ENCODE data around the gene STXBP4.

DNA sequence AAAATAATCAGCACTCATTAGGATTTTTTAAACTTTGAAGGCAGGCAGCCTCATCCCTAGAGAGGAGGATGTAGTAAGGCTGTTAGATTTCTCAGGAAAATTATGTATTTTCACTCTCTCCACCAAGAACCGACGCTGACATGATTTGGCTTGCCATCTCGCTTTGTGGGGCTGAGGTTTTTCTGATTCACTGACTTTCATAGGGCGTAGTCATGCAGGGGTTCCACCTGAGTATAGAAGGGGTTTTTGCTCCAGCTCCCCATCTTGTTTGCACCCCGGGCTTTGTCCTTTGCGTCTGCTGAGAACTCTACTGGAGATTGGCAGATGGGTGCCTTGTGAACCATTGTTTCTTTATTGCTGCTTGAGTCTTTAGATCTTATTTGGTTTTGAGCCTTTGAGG, 47.7 kb upstream of the STXBP4 start:
- TF ChIP-seq CTCF (IDR thresholded peaks at IDR 0.05) (no peak), POLR2A (IDR thresholded peaks at IDR 0.05) (no peak)
